ENCODE data around the gene HID1.

Gene HID1

DNA sequence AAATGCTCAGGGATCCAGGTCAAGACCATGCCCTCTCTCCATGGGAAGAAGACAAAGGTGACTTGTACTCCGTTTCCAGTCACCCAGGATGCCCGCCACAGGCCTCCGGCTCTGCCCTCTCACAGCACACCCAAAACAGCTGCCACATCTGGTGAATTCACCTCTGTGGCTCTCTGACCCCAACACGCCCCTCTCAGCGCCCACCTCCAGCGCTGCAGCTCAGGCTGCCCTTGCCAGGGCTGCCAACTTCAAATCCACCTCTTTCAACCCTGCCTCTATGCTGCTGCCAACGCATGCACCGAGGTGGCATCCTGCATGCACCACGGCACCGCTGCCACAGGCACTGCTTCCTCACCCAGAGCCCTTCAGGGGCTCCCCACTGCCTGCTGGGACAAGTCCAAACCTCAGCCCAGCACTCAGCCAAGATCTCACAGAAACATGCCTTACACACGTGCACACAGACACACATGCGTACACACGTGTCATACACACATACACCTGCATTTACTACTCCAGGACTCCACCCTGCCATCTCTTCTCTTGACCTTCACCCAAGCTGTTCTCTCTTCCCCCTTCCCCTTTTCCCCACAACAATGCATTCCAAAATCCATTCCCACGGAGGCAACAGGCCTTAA lies 7.5 kb downstream of the HID1 start:
- DNase-seq = no peak

DNA sequence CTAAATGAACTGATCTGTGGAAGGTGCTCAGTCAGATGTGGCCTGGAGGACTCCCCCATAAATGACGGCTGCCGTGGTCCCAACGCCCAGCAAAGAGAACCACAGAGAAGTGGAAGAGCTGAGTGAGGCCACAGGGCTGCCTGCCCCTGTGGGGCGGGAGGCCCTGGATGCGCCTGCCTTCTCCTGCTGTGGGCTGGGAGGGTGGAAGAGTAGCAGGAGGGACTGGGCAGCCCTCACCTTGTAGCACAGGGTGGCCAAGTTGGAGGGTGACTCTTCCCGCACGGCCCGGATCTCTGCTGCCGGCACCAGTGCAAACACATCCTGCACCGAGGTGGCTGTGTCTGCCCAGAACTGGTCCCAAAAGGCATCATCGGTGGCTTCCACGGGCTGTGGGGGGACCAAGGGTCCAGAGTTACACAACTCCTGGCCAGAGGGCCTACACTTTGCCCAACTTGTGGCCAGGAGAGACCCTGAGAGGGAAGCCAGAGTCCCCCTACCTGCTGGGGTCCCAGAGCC lies 8.3 kb downstream of the HID1 start:
- no peak for DNase-seq

DNA sequence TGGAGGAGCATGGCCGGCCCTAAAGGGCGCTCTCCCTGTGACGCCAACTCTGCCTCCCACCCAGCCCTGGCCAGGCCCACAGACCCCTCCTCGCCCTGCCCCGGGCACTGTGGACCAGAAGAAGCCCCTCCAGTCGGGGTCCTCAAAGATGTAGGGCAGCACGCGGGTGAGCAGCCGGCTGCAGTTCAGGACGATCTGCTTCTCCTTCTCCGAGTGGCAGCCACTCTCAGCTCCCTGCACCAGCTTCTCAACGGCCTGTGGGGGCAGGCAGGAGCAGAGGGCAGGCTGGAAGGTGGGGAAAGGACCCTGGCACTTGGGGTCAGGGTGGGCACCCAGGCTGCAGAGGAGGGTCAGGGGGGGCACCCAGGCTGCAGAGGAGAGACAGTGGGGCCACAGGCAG lies 8.9 kb downstream of the HID1 start:
- peak in 1 of 2 experiments; percentile 58 for DNase-seq

DNA sequence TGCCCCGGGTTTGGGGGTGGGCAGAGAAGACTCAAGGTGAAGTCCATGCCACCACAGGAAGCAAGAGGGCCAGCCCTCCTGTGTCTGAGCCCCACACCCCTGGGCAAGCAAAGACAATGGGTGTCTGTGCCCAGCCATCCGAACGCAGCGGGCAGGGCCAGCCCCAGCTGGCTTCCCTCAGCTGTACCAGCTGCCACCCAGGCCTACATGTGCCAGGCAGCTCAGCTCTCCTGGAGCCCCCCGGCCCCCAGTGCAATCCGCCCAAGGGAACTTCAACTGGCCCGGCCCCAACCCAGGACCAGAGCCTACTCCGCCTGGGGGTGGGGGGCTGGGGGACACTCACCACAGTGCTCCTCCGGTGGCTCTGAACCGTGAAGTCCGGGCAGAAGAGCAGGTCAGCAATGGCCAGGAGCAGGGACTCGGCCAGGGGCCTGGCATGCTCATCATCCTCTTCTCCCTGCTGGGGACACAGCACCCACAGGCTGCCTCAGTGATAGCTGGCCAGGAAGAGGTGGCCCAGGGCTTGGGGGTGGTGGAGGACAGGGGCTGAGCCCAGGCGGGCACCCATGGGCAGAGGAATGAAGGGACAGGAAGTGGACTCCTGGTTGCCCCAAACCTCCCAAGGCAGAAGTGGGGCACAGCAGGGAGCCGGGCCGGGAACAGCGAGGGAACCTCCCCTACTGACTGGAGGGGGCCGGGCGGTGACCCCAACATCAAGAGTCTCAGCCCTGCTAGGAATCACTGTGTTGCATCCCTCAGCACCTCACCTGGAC lies 9.8 kb downstream of the HID1 start:
- peak in 1 of 2 experiments; percentile 42 for DNase-seq

DNA sequence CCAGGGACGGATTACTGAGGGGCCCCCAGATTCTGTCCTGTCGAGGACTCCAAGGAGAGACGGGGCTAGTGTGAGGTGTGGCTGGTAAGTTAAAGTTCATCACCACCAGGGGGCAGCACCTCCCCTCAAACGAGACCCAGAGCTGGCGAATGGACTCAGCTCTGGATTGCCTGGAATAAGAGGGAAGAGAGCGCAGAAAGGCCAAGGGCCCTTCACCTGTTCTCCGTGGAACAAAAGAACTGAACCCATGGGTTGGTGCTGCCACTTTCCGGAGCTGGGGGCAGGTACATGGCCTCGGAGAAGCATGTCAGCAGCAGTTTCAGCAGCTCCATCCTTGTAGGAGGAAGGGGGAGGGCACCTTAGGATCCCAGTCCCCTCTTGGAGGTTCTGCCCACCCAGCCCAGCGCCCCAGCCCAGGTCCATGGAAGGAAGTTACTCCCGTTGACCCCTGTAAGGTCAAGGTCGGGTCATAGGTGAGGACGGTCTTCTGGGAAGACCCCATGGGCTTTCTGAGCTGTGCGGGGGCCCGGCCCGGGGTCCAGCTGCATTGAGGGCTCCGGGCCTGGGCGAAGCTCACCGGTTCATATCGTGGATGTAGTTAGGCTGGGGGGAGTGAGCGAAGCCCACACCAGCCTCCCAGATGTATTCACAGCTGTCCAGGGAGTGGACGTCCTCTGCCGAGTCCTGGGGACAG lies 10.8 kb downstream of the HID1 start:
- DNase-seq = peak; percentile 96 to 97

DNA sequence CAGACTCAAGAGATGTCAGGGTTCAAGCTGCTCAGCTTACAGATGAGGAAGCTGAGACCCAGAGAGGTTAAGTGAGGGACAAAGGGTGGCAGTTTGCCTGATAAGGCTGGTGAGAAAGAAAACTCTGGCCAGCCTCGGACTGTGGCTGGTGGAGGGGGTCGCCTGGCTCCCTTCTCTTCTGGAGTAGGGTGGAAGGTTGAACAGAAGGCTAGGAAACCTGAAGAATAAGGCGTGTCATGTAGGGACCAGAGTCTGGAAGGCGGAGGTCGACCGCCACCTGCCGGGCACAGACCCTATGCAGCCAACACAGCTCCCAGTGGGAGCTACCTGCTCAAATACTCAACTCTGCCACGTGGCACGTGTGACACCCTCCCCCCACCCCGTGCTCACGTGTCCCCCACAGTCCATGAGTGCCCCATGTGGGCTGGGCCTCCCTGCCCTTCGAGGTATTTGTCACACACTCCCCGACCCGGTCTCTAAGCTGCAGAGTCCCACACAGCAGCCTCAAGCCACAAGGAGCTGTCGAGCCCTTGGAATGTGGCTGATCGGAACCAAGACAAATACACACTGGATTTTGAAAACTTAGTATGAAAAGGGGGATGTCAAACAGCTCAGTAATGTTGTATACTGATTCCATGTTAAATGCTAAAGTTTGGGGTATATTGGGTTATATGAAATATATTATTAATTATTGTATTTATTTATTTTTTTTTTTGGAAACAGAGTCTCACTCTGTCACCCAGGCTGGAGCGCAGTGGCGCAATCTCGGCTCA lies 11.8 kb downstream of the HID1 start:
- peak; percentile 95 to 96 for DNase-seq

DNA sequence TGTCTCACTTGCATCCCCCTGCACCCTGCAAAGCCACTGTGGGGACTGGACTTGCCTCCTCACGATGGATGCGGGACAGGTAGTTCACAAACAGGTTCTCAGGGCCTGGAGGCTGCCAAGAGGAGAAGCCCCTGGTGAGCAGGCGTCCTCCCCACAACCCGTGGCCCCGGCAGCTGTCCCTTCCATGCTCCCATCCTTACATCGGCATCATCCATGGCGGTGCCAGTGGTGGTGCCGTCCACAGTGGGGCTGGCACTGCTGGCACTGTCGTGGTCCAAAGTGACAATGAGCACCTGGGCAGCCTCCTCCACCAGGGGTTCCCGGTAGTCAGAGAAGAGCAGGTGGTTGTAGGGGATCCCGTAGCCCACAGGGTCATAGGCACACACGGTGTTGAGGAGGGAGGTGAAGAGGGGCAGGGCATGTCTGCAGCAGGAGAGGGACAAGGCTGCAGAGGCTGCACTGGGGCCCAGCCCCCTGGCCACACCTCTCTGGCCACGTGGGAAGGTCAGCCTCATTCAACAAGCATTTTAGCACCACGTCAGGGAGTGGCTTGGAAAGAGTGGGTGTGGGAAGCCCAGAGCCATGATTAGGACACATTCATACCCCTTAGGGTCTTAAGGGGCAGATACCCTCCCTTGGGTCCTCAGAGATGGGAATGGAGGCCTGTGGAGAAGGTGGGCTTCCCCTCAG lies 12.6 kb downstream of the HID1 start:
- DNase-seq = no peak

DNA sequence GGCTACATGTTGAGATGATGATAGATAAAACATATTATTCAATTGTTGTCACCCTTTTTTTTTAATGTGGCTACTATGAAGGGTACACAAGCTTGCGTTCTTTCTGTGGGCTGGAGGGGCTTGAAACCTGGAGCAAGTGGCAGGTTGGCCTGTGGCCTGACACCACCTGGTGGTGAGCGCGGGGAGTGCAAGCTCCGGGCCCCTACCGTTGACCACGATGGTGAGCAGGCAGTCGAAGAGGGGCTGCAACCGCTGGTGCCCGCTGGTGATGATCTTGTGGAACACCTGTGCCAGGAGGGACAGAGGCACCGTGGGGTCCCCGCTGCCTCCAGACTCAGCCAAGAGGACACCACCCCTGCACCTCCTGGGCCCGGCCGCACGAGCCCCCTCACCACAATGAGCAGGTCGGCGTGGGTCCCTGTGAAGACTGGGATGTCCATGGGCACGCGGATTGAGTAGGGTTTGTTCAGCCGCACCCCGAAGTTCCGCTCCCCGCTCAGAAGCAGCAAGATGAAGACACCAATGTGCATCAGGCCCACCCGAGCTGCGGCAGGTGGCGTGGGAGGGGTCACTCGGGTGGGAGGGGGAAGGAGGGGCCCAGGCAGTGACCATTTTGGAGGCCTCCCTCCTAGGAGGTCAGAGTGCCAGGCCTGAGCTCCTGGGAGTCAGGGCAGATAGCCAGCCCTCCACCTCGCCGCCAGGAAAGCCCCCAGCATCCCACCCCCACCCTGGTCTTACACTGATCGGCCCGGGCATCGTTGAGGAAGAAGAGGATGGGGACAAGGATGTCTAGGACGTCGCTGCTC lies 14.4 kb downstream of the HID1 start:
- peak; percentile 55 to 87 for DNase-seq

DNA sequence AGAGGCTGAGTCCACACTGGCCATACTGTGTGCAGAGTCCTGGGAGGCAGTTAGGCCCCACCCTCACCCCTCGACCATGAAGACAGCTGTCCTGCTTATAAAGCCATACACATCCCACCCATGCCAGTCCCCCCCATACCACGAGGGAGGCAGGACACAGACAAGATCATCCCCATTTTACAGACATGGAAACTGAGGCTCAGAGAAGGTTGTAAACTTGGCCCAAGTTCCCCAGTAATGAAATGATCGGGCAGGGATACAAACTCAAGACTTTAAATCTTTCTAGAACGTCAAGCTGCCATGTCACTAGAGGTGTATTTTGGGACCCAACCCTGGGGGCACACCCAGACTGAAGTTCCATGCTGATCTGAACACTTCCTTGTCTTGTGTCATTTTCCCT lies 16.5 kb downstream of the HID1 start:
- no peak for DNase-seq

DNA sequence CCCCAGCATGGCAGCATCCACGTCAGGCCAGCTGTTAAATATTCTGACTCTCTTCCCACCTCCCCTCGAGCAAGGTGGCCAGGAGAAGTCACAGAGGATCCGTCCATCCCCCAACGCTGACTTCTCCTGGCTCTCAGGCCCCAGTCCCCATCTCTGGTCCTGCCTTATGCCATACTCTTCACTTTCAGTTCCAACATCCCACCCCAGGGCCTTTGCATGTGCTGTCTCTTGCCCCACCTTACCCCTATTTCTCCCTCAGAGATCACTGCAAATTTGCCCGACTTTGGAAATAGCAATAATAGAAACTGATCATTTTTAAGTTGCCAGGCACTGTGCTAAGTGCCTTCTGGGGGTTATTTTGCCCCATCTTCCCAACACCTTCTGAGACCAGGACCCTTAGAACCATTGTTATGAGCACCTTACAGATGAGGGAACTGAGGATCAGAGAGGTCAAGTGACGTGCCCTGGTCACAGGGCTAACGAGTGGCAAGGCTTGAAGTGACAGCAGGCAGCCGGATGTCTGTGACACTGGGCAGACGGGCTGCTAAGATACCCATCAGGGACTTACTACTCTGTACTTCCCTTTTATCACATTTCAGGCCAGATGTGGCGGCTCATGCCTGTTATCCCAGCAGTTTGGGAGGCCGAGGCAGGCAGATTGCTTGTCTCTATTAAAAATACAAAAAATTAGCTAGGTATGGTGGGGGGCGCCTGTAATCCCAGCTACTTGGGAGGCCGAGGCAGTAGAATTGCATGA lies 17.7 kb downstream of the HID1 start:
- DNase-seq = no peak

DNA sequence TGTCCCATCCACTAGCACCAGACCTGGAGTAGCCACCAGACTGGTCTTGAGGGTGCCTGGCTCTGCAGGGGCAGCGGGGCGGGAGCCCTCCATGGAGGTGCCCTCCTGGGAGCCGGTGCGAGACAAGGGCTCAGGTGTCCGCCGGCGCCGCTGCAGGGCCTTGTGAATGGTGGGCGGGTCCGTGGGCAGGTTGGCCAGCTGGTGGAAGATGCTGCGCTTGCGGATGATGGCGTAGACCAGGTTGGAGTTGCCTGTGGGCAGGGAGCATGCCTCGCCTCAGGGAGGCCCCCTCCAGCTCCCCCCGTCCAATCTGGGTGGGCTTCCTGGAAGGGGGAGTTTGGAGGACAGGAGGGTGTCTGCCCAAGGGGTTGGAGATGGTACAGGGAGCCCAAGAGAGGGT lies 18.4 kb downstream of the HID1 start:
- DNase-seq = no peak

DNA sequence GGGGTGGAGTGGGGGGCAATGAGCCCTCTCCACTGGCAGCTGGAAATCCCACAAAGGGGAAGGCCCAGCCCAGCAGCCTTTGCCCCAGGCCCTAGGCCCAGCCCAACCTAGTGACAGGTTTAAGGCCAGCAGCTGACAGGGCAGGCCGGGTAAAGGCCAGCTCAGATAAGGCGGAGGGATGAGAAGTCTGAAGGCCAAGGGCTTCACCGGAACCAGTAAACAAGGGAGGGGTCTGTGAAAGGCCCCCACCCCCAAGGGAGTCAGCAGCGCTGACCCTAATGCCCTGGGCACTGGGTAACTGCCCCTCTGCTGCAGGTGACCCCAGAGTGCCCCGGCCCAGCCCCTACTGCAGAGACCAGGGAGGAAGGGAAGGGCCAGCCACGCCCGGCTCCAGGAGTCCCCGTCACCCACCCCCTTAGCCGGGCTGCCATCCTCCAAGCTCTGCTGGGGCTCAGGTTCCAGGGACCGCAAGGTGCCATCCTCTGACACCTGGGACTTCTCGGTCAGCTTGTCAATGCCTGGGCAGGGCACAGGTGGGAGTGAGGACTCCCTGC lies 19.3 kb downstream of the HID1 start:
- DNase-seq = no peak

DNA sequence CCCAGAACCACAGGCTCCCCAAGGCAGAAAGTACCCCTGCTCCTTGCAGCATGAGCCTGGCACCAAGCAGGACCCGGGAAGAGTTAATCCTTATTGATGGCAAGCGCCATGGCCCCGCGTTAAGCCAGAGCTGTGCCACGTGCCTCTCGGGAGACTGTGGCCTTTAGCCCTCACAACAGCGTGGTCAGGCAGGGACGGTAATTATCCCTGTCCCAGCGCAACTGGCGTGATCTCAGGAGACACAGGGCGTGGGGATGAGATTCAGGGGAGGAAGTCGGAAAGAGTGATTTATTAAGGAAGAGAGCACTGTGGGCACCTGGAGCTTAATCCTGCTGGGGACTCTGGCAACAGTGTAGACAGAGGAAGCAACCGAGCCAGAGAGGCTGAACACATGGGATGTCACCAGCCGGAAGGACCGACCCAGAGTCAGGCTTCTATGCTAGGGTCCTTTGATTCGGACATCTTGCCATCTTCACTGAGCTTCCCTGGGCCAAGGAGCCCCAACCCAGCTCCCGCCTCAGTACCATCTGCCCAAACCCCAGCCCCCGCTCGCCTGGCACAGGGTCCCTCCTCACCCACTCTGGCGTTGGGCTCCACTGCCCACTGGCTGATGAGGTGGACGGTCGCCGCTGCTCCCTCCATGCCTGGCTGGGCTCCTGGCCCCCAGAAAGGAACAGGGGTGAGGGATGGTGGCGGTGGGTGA lies 20.0 kb downstream of the HID1 start:
- DNase-seq = no peak

DNA sequence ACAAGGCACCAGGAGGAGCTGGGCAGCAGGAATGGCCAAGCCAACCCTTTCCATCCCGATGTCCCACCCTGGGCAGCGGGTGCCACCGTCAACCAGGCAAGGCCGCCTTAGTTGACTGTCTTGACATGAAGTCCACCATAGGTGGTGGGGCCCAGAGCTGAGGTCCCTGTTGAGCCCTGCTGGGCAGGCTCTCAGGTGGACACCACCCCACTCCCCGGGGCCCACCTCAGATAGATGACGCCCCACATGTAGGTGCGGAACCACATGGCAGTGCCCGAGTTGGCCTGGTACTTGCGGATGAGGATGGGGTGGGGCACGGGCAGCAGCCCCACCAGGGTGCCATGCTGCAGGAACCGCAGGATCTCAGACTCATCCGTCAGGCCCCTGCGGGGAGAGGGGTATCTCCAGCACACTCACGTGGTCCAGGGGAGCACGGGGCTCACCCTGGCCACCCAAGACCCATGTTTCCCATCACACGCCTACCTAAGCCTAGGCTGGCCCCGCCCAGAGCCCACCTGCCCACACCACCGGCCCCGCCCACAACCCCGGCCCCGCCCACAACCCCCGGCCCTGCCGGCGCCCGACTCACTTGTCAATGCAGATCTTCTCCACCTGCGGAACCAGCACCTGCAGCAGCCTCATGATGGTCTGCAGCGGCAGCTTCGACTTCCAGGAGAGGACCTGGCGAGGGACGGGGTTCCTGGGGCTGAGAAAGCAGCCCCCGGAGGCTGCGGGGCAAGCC lies 20.7 kb downstream of the HID1 start:
- DNase-seq = no peak

DNA sequence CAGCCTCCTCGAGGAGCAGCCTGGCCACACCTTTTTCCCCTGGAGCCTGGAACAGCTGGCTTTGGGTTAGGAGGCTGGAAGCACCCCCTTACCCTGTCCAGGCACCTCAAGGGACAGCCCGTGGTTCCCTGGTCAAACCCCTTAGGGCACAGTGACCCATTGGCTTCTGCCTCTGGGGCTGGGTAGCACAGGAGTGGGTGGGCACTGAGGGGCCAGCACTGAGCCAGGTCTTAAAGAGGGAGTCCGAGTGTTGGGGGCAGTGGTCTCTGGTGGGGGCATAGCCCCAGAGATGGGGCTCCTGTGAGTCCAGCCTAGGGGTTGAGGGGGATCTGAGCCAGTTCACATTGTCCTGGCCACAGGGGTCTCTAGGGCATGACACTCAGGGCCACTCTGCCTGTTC lies 21.5 kb downstream of the HID1 start:
- DNase-seq = no peak

DNA sequence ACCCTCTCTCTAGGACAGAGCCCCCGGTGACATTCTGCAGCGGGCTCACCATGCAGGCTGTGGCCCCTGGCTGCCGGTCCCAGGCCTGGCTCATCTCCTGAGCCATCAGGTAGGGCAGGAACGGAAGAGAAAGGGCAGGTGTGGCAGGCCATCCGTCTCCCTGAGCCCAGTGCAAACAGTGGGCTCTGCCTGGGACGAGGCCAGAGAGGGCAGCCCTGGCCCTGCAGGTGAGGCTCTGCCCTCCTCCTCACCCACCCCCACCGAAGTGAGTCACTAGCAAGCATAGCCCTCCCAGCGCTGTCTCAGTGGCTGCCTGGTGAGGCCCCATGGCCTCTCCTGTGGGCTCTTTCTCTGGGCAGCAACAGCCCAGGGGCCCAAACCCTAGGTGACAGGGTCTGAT lies 22.4 kb downstream of the HID1 start:
- DNase-seq = no peak

DNA sequence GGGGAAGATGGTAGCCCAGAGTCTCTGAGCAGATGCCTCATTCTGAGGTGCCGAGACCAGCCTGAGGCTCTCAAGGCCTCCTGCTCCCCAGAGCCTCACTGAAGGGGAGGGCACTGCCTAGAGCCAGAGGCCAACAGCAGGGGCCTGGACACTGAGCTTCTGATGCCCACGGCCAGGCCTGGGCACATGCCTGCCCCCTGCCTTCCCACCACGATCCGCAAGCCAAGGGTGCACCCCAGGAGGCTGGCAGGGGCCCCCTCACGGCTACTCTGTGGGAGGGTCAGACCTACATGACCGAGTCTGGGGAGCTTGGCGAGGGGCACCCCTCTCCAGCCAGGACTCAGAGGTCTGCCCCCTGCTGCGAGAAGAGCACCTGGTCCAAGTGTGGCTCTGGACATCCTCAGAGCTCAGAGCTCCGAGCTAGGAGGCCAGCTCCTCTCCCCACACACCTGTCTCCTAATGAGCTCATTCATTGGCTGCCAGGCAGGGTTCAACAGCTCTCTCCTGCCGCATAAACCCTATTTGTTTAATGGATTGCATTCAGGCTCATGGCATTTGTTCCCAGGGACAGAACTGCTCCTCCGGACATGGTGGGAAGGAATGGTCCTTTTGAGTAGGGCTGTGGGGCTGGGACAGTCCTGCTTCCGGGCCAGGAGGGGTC lies 23.0 kb downstream of the HID1 start:
- no peak for DNase-seq

DNA sequence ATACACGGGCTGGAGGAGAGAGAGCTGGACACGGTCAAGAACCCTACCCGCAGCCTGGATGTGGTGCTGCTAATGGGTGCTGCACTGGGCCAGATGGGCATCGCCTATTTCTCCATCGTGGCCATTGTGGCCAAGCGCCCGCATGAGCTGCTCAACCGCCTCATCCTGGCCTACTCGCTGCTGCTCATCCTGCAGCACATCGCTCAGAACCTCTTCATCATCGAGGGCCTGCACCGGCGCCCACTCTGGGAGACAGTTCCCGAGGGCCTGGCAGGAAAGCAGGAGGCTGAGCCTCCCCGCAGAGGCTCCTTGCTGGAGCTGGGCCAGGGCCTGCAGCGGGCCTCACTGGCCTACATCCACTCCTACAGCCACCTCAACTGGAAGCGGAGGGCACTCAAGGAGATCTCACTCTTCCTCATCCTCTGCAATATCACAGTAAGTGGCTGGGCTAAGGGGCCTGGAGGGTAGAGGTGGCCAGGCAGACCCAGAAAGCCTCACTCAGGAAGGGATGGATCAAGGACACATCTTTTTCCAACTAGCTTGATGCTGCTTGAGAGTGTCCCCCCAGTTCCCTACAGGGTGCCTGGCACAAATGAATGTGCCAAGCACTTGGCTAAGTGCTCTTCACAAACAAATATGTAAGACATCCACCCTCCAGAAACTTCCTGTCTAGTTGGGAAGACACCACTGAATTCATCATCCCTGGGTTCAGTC lies 25.4 kb downstream of the HID1 start:
- DNase-seq = no peak
